ENCODE results near the gene APOB.

Gene APOB

DNA sequence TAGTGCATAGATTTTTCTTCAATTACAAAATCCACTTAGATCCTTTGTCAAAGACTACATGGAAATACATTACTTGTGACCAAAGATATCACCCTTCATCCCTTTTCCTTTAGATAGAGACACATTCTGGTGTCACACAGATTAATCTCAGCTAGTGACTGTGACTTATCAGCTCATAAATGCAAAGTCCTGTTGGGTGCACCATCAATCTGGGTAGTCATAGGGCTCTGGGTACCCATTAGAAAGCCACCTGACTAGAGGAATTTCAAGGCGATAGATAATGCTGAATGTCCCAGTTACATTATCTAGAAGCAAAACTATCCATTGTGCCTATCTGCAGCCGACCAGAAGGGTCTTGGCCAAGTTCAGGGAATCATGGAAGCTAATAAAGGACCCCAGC is 2.6 kb upstream of the APOB start:
- TF ChIP-seq REST (IDR thresholded peaks at IDR 0.05; ENCODE audit: insufficient read depth in 1 of 2, low read depth in 2 of 2, low read length in 2 of 2) (no peak), POLR2AphosphoS5 (IDR thresholded peaks at IDR 0.05; ENCODE audit: low read depth, low read length) (no peak), SIN3A (IDR thresholded peaks at IDR 0.05; ENCODE audit: borderline replicate concordance, insufficient read depth, low read length) (no peak), TAF1 (IDR thresholded peaks at IDR 0.05; ENCODE audit: borderline replicate concordance, insufficient read depth, low read length) (no peak), FOXP2 (optimal IDR thresholded peaks at IDR 0.05; ENCODE audit: borderline replicate concordance, extremely low read depth, extremely low read length, insufficient read depth) (no peak)

DNA sequence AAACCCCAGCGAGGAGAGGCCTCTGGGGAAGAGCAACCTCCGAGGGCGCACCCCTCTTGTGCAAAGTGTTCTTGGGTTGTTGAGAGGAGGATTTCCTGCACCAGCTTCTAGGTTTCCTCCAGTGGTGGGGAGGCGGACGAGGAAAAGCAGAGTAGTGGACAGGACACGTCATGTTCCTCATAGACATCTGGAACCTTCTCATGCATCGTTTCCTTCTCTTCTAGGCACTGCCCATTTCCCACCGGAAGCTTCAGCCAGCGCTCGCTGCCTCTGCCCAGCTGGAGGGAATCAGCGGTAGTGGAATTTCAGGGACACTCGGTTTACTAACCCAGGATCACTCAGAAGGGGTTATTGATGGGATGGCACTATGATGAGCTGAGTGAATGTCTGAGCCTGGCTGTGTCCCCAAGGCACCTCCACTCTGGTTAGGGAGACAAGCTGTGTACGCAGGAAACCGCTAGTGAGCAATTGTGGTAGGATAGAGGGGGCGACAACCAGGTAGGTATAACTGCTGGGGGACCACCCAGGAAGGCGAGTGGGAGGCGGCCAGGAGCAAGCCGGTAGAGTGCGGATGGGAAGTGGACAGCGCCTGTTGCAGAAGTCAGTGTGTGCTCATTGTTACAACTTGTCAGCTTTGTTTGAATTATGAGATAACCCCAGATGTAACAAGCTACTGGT is 960 bp upstream of the APOB start:
- no peak for TF ChIP-seq SIN3A (IDR thresholded peaks at IDR 0.05; ENCODE audit: borderline replicate concordance, insufficient read depth, low read length)
- TF ChIP-seq POLR2AphosphoS5 (IDR thresholded peaks at IDR 0.05; ENCODE audit: low read depth, low read length): no peak
- no peak for TF ChIP-seq REST (IDR thresholded peaks at IDR 0.05; ENCODE audit: insufficient read depth in 1 of 2, low read depth in 2 of 2, low read length in 2 of 2)
- no peak for TF ChIP-seq TAF1 (IDR thresholded peaks at IDR 0.05; ENCODE audit: borderline replicate concordance, insufficient read depth, low read length)
- no peak for TF ChIP-seq FOXP2 (optimal IDR thresholded peaks at IDR 0.05; ENCODE audit: borderline replicate concordance, extremely low read depth, extremely low read length, insufficient read depth)

DNA sequence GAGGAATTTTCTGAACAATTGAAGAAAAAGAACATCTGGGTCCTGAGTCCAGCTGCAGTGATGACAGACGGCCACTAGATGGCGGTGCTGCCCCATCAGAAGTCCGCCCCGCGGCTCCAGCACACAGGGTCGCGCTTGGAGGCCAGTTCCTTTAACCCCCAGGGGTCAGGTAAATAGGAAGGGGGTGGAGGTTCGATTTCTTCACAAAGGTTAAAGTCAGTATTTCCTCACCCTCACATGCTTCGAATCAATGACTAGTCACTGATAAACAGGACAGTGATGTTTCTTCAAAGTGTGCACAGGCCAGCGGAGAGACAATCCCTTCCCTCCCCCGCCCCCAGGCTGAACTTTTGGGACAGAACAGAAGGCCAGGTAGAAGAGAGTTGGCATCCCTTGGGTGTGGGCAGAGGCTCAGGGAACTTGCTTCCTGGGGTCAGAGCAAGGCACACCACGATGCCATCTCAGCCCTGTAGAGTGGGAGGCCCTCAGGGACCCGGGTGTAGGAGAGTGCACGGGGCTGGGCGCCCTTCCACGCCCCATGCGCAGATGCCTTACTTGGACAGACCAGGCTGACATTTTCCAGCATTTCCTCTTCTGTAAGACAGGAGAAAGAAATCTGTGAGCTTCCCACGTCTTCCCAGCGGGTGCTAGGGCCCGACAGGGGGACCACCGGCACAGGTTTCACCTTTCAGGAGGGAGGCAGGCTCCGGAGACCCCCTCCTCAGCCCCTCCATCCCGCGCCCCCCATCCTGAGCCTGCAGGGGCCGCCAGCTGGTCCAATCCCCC is 722 bp downstream of the APOB start:
- no peak for TF ChIP-seq SIN3A (IDR thresholded peaks at IDR 0.05; ENCODE audit: borderline replicate concordance, insufficient read depth, low read length)
- no peak for TF ChIP-seq TAF1 (IDR thresholded peaks at IDR 0.05; ENCODE audit: borderline replicate concordance, insufficient read depth, low read length)
- TF ChIP-seq FOXP2 (optimal IDR thresholded peaks at IDR 0.05; ENCODE audit: borderline replicate concordance, extremely low read depth, extremely low read length, insufficient read depth): no peak
- no peak for TF ChIP-seq REST (IDR thresholded peaks at IDR 0.05; ENCODE audit: insufficient read depth in 1 of 2, low read depth in 2 of 2, low read length in 2 of 2)
- no peak for TF ChIP-seq POLR2AphosphoS5 (IDR thresholded peaks at IDR 0.05; ENCODE audit: low read depth, low read length)

- TF ChIP-seq FOXP2 (optimal IDR thresholded peaks at IDR 0.05; ENCODE audit: borderline replicate concordance, extremely low read depth, extremely low read length, insufficient read depth) (no peak), TAF1 (IDR thresholded peaks at IDR 0.05; ENCODE audit: borderline replicate concordance, insufficient read depth, low read length) (no peak), POLR2AphosphoS5 (IDR thresholded peaks at IDR 0.05; ENCODE audit: low read depth, low read length) (no peak), SIN3A (IDR thresholded peaks at IDR 0.05; ENCODE audit: borderline replicate concordance, insufficient read depth, low read length) (no peak), REST (IDR thresholded peaks at IDR 0.05; ENCODE audit: insufficient read depth in 1 of 2, low read depth in 2 of 2, low read length in 2 of 2) (no peak)
Observed at GRCh38 chr2:21042708-21042957, 1.2 kb downstream of the APOB start.
